Fibroblast of the aortic adventitia (primary cell): Measurements from ENCODE around the gene KCTD12. TPM values are rescaled to one million over a fixed set of nuclear protein-coding genes. Genes with fewer than 3 reads are reported as not detected.
A peak's percentile ranks its signal among the peaks of the same experiment; 100 is the strongest.

Experiments
- DNase-seq: peaks from one replicate; pipeline ENCODE4 v3.0.0-alpha.2; 2010; ENCODE audit warnings: low read depth
- H3K4me3 ChIP-seq: 2 replicates; pipeline ENCODE4 v1.5.1; 2011; ENCODE audit warnings: low read depth, mild to moderate bottlenecking, control low read depth, low read length, moderate library complexity
- CTCF ChIP-seq: IDR thresholded peaks from 2 replicates; pipeline ENCODE4 v1.5.1; 2011; ENCODE audit warnings: mild to moderate bottlenecking, low read length, control low read depth, inconsistent platforms; ENCODE audit not compliant: insufficient read depth
- total RNA-seq: library from RNA; depleted of rRNA; stranded (reverse); fragments of >200 nt; gene quantifications from 2 replicates; pipeline ENCODE4 v1.2.3, GENCODE V29; 2012; ENCODE audit warnings: low replicate concordance

Gene KCTD12
- total RNA-seq, 1 donor: 176 TPM

GRCh38 chr13:76864259-76864658 is 21.9 kb downstream of the KCTD12 start:
- DNase-seq: no peak
- no peak for TF ChIP-seq CTCF
- H3K4me3 ChIP-seq: no peak overlapping the region

- H3K4me3 ChIP-seq: no peak overlapping the region
- no peak for TF ChIP-seq CTCF
- DNase-seq: no peak
Measured at GRCh38 chr13:76863022-76863421, 23.2 kb downstream of the KCTD12 start.

- H3K4me3 ChIP-seq: no peak overlapping the region
- no peak for TF ChIP-seq CTCF
- DNase-seq: no peak
Measured at GRCh38 chr13:76861859-76862258, 24.3 kb downstream of the KCTD12 start.

- DNase-seq: no peak
- H3K4me3 ChIP-seq: no peak overlapping the region
- TF ChIP-seq CTCF: no peak
Measured at GRCh38 chr13:76860706-76861105, 25.5 kb downstream of the KCTD12 start.

GRCh38 chr13:76854894-76855293 is 31.3 kb downstream of the KCTD12 start:
- TF ChIP-seq CTCF: no peak
- peak; percentile 46 for DNase-seq
- no peak overlapping the region for H3K4me3 ChIP-seq

GRCh38 chr13:76853921-76854608 is 32.1 kb downstream of the KCTD12 start:
- no peak for DNase-seq
- H3K4me3 ChIP-seq: no peak overlapping the region
- no peak for TF ChIP-seq CTCF

- H3K4me3 ChIP-seq: no peak overlapping the region
- DNase-seq: peak; percentile 11
- no peak for TF ChIP-seq CTCF
Measured at GRCh38 chr13:76853481-76853880, 32.7 kb downstream of the KCTD12 start.
